GM18520 (cell line): ENCODE results near the gene NCOA1.

Experiments used
- ATAC-seq: cut with Tn5 transposase; IDR thresholded peaks from one replicate; pipeline ENCODE4 v1.9.1; 2021; ENCODE audit not compliant: unreplicated experiment

Gene NCOA1

DNA sequence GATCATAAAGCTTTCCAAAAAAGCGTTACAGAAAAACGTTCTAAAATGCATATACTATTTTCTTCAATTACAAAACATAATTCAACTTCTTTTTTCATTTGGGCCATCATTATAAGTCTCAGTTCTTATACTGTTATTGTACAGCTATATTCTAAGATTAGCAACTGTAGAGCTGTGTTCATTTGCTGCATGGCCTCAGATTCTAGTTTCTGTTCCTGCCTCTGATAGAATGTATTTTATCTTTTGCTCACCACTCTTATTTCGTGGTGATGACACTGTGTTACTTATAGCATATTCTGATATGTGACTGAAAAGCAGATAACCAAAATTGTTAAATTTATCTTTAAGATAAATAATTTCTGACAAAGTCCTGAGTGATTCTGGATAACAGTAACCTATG, 234.9 kb downstream of the NCOA1 start:
- no peak for ATAC-seq

- no peak for ATAC-seq
Observed at GRCh38 chr2:24730481-24730880, 239.4 kb downstream of the NCOA1 start.

GRCh38 chr2:24731040-24731439, 240.0 kb downstream of the NCOA1 start:
- ATAC-seq: no peak

DNA sequence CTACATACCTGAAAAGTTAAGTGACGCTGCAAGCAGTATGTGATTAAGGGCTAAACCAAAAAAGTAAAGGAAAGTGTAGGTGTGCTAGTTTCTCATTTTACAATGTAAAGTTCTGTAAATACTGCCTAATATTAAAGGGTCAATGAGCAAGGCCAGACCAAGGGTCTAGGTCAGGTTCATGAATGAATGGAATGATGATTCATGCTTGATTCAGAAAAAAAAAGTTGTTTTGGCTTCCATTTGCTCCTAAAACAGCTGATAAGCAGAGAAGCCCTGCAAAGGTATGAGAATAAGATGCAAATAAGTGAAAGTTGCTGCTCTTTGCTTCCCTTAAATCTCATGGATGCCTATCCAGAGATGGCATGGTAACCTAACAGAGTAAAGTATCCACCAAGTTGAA, 240.9 kb downstream of the NCOA1 start:
- no peak for ATAC-seq

DNA sequence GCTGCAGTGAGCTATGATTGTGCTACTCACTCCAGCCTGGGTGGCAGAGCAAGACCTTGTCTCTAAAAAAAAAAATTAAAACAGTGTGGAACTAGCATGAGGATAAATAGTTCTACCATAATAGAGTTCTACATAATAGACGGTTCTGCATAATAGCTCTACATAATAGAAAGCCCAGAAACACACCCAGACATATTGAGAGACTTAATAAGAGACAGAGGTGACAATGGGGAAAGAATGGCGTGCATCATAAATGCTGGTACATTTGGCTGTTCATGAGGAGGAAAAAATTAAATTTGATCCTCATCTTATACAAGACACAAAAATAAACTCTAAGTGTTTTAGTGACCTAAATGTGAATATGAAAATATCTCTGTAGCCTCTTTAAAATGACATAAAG, 243.7 kb downstream of the NCOA1 start:
- ATAC-seq: no peak

GRCh38 chr2:24739354-24740025, 248.4 kb downstream of the NCOA1 start:
- ATAC-seq: no peak

GRCh38 chr2:24740142-24740541, 249.1 kb downstream of the NCOA1 start:
- no peak for ATAC-seq

GRCh38 chr2:24742730-24743129, 251.7 kb downstream of the NCOA1 start:
- no peak for ATAC-seq

GRCh38 chr2:24743924-24744323, 252.9 kb downstream of the NCOA1 start:
- no peak for ATAC-seq

GRCh38 chr2:24744356-24744755, 253.3 kb downstream of the NCOA1 start:
- ATAC-seq: no peak

GRCh38 chr2:24745825-24746224, 254.8 kb downstream of the NCOA1 start:
- no peak for ATAC-seq

DNA sequence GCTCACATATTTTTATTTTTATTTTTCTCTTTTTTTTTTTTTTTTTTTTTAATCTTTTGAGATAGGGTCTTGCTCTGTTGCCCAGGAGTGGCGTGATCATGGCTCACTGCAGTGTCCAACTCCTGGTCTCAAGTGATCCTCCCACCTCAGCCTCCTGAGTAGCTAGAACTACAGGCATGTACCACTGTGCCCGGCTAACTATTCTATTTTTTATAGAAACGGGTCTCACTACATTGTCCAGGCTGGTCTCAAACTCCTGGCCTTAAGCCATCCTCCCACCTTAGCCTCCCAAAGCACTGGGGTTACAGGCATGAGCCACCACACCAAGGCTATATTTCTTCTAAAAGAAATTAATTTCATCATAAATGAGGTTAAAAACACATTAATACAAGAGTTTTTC, 256.2 kb downstream of the NCOA1 start:
- ATAC-seq: no peak

DNA sequence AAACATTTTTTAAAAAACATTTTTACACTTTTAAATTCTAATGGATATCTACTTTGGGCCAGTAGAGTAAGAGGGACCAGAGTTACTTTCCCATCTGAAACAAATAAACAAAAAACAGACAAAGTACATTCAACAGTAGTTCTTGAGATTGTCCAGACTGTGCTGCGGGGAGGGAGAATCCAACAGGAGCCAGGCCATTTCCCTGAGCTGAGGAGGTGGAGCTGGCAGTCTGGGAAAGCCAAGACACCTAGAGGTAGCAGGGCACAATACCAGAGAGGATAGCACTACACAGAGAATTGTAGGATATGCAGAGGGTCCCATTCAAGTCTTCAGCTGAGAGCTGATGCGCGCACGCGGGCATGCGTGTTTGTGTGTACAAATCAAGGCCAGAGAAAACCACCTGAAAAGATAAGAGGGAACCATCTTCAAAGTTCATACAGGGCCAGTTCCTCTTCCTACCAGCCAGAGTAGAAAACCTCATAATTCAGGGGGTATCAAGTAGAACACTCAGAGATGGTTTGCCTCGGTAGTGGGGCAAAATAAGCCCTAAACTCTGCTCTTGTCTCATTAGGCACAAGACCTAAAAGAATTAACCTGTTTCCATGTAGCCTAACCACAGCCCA, 258.1 kb downstream of the NCOA1 start:
- no peak for ATAC-seq

- ATAC-seq: no peak
Observed at GRCh38 chr2:24754985-24755705, 264.1 kb downstream of the NCOA1 start.

DNA sequence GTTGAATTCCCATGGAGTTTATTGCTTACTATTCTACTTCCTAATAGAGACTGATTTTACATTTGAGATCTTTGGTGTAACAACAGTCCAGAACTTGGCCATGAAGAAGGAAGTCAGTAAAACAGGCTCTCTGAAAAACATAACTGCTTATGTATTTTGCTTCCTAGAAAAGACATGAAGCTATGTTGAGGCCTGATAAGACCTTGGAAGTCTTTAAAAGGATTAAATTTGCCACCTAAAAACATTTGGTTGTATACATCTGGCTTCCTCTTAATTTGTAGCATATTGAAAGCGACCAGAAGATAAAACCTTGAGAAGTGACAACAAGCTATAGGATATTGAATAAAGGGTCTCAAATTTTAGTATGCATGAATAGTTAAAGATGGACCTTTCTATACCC, 265.7 kb downstream of the NCOA1 start:
- ATAC-seq: no peak

DNA sequence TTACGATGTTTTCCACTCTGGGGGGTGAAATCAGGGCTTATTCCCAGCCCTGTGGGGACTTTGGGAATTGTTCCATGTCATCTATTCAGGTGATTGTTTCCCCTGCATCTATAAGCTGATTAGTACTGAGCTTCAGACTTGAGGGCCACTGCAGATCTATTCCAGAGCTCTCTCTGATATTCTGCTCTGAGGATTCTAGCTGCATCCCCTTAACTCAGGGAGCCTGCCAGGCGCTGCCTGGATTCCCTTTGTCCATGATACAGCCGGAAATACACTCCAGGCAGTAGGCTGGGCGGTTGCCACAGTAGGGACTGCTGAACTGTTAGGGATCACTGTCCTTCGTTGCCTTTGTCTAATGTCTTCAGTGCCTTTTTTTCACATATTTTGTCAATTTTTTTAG, 270.8 kb downstream of the NCOA1 start:
- ATAC-seq: no peak

GRCh38 chr2:24762518-24762917, 271.5 kb downstream of the NCOA1 start:
- no peak for ATAC-seq

- no peak for ATAC-seq
Observed at GRCh38 chr2:24763843-24764242, 272.8 kb downstream of the NCOA1 start.

DNA sequence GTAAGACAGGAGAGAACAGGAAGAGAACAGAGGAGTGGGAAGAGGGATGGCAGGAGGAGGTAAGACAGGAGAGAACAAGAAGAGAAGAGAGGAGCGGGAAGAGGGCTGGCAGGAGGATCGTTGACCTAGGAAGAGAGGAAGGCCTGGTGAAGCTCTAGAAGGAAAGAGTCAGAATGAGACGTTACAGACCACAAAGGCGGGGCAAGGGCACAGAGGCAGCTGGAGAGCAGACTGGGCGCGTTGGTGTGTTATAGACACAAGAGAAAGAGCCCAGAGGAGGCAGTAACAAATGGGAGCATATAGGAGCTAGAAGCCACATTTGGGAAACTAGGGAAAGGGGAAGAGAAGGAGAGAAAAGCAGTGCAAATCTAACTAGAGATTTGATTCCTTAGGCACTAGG, 275.6 kb downstream of the NCOA1 start:
- no peak for ATAC-seq

- no peak for ATAC-seq
Observed at GRCh38 chr2:24768013-24768412, 277.0 kb downstream of the NCOA1 start.

GRCh38 chr2:24768601-24769000, 277.5 kb downstream of the NCOA1 start:
- no peak for ATAC-seq

DNA sequence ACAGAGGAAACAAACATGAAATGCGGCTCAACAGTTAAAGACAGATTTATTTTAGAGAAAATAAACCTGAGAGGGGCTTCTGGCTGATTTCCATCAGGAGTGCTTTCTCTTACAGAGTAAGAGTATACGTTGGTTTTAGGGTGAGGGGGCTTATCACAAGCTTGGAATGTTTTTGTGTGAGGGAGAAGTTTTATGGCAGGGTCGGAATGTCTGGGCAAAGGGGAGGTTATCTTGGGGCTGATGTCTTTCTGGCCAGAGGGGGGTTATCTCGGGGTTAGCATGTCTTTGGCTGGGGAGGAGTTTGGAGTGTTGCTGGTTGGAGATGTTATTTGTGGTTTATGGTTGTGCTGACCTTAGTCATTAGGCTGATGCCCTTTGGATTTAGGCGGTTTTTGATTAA, 280.0 kb downstream of the NCOA1 start:
- ATAC-seq: no peak
